GM18873 (cell line): ENCODE results near the gene PARP15.
"Not testable (repeated sequence)": the region's sequence is repeated elsewhere in the genome, so short reads cannot be mapped to it uniquely, and the experiment has no call there.

Experiments used
- ATAC-seq: cut with Tn5 transposase; IDR thresholded peaks from one replicate; pipeline ENCODE4 v1.9.1; 2021; ENCODE audit warnings: mild to moderate bottlenecking, moderate library complexity, moderate number of reproducible peaks; ENCODE audit not compliant: unreplicated experiment, low FRiP score

The PARP15 gene

DNA sequence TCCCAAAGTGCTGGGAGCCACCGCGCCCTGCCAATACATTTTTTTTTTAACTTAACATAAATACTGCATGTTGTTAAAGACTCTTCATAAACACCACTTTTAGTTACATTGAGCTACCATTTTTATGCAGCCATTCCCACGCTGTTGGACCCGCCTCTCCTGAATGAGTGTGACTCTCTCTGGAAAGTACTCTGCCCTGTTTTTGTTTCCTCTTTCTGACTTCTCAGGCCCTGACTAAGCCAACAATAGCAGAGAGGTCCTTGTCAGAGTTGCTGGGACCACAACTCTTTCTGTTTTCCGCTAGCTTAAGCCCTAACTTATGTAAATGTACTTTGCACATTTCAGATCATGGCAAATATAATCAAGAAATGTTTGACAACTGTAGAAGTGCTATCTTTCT is 35.2 kb downstream of the PARP15 start:
- ATAC-seq: no peak

DNA sequence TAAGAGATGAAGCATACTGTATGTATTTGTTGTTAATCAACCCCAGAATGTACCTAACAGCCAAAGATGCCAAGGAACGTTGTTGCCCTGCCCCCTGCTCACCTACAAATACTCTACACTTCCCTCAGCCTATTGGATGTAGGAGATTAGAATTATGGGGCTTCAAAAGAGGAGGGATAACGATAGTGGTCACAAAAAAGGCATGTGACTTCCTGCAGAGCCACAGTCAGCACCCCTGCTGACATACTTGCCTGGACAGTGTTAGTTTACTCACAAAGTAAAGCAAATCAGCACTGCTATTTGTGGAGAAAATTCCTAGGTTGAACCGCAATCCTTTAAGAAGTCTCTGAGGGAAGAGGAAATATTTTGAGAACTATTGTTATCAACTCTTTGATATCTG is 37.9 kb downstream of the PARP15 start:
- ATAC-seq: no peak

DNA sequence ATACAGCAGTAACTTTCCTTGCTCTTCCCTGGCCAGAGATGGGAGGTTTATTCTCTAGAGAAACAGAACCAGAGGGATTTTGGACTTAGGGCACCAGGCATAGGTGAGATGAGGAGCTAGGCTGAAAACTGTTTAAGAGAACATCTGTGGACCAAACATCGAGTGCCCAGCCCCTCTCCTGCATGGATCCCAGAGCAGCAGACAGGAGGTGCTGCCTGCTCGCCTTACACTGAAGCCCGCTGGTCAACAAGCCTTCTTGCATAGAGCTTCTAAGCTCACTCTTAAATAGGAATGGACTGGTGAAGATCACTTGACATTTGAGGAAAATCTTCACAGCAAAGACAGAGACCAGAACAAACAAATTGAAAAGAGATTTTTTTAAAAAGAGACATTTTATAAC is 41.2 kb downstream of the PARP15 start:
- no peak for ATAC-seq

DNA sequence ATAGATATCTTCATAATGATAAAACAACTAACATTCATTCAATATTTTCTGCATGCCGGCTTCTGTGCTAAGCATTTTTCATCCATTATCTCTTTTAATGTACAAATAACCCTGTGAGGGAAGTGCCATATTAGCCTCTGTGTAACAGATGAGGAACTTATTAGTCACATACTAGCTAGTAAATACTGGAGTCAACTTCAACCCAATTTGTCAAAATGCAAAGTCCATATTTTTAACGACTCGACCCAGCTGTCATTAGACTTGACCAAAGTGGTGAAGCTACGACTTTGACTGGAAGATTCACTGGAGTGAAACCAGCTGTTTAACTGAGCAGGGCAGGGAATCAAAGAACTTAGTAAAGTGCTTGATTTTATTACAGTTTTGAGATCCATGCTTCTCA is 41.6 kb downstream of the PARP15 start:
- no peak for ATAC-seq

DNA sequence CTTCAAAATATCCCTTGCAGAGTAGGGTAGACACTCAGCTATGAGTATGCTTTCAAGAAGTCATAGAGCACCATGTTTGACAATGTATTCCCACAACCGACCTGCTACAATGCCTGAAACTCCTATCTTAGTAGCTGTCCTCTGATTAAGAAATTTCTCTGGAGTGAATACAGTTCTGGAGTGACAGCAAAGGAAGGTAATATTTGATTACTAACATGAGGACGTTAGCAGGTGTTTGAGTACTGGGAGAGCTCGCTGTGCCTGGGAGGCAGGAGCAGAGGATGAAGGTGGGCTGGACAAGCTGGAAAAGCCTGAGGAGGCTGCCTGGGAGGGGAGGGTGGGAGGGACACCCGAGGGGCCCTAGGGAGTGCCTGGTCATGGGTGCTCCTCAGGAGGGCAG is 42.9 kb downstream of the PARP15 start:
- ATAC-seq: no peak

DNA sequence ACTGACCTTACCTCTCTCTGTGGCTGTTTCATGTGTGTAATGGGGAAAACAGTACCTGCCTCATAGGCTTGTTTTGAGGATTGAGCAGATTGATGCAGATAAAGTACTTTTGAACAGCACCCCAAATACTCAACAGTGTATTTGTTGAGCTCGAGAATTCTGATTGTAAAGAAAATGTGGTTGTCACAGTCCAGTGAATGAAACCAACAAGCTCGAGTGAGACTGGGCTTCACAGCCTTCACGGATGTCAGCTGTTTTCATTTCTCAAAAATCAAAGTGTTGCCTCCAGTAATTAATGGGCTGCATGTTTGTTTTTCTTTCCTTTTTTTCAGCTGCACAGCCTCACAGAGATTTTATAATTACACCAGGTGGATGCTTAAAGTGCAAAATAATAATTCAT is 43.7 kb downstream of the PARP15 start:
- ATAC-seq: no peak

DNA sequence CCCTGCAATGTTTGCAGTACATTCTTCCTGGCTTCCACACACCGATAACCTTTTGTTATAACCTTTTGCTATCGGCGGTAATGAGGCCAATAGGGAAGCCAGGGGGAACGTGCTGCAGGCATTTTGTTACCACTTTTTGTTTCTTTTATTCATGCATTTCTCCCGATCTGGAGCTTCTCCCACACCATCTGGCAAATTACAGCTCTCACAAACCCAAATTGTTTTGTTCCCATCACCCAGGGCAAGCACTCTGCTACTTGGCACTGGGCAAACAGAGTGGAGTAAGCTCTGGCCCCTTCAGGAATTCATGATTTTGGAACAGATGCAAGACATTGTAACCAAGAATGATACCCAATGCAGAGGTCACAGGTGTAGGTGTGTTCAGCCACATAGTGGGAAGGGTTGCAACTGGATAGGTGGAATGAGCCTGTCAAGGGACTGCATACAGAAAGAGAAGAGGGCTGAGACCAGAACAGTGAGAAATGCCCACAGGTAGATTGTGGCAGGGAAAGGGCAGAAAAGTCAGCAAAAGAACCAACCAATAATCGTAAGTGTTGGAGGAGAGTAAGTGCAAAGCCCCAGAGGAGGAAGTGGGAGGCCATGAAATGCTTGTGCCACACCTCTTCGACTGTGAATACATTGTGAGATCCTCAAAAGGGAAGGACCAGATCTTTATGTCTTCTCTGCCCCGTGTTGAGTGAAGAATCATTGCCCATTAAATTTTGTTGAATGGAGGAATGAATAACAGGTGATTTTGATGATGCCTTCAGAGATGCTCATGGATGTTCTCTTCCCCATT is 45.8 kb downstream of the PARP15 start:
- no peak for ATAC-seq

DNA sequence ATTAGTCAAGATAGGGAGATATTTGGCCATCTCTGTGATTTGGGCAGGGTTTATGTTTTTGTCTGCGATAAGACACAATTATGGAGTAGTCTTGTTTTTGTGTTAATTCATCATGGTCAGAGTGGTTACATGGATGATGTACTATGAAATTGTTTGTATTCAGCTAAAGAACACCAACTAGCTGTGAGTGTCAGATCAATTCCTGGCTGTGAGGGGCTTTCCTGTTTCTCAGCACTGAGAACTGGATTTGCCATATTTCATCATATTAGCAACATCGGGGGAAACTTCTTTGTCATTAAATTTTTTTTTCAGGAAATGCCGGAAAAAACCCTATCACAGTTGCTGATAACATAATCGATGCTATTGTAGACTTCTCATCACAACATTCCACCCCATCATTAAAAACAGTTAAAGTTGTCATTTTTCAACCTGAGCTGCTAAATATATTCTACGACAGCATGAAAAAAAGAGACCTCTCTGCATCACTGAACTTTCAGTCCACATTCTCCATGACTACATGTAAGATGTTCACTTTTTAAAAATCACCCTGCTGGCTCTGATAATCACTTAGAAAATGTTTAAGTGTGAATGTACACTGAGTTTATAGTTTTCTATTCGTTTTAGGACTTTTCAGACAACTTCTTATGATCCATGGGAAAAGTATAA is 49.2 kb downstream of the PARP15 start:
- ATAC-seq: no peak

DNA sequence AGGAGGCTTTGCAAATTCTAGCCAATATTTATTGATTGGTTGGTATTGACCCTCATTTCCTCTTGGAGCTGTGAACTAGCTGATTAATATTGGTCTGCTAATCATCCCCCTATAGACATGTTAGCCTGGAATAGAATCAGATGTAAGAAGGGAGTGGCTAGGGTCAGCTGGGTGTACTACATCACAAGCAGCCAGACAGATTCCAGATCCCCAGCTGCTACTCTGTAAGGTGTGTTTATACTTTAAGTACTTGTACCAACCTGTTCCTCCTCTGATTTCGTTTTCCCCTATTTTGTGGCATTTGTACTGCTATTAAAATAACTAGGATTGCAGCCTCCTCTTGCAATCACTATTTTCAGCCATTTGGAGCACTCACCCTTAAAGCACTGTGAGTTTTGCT is 49.9 kb downstream of the PARP15 start:
- ATAC-seq: no peak

DNA sequence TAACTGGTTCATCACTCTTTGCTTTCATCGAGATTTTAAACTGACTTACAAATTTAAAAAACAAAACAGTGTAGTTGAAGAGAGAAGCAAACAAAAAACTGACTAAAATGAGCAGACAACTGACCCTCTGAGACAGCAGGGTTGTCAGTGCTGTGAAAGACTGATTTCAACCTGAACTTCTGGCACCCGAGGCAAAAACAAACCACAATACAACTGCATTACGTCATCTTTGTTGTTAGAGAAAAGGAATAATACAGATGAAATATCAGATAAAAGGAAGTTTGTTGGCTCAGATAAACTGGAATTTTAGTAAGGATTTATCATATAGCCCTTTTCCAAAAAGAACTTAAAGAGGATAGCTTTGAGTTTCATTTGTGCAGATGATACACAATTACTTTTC is 51.1 kb downstream of the PARP15 start:
- ATAC-seq: no peak

DNA sequence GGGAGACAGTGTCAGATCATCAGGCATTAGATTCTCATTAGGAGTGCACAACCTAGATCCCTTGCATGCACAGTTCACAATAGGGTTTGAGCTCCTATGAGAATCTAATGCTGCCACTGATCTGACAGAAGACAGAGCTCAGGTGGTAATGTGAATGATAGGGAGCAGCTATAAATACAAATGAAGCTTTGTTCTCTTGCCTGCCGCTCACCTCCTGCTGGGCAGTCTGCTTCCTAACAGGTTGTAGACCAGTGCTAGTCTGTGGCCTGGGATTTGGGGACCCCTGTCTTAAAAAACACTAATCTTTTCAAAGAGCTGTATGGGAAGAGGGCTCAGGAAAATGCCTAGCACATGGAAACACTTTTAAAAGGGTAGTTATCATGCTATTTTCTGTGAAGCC is 52.3 kb downstream of the PARP15 start:
- ATAC-seq: no peak

DNA sequence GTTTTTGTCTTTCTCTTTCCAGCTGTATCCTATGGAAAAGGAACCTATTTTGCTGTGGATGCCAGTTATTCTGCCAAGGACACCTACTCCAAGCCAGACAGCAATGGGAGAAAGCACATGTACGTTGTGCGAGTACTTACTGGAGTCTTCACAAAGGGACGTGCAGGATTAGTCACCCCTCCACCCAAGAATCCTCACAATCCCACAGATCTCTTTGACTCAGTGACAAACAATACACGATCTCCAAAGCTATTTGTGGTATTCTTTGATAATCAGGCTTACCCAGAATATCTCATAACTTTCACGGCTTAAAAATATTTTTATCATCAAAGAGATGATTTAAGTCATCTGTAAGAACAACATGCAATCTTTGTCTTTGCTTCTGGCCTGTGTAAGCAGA is 58.3 kb downstream of the PARP15 start:
- ATAC-seq: no peak

DNA sequence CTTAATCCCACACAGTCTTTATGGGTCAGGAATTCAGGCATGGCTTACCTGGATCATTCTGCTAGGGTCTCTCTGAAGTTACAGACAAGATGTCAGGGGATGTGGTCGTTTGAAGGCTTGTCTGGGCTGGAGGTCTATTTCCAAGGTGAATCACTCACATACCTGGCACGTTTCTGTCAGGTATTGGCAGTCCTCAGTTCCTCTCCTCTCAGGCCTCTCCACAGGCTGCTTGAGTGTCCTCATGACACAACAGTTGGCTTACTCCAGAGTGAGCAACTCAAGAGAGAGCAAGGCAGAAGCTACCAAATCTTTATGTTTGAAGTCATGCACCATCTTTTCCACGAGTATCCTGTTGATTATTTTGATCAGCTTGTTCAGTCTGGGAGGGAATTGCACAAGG is 59.2 kb downstream of the PARP15 start:
- no peak for ATAC-seq

DNA sequence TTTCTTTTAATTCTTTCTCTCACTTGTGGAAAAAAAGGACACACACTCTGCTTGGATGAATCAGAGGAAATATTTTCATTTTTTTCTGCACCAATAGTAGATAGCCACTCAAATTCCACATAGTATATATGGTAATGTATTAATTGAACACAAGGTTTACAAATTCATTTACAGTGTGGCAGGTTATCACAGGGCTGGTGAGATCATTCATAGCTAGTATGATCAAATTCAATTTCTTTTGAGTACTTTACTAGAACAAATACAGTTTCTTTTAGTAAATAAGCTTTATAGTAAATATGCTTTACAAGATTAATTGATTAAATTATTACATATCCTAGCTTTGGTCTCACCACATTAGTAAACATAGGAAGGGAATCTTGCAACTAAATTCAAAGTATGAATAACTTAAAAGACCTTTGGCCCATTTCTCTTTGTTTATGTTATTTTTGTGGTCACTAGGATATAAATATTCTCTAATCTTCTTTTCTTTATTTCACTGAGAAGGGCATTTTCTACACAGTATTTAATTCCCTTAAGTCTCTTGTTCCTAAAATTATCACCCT is 63.1 kb downstream of the PARP15 start:
- no peak for ATAC-seq

DNA sequence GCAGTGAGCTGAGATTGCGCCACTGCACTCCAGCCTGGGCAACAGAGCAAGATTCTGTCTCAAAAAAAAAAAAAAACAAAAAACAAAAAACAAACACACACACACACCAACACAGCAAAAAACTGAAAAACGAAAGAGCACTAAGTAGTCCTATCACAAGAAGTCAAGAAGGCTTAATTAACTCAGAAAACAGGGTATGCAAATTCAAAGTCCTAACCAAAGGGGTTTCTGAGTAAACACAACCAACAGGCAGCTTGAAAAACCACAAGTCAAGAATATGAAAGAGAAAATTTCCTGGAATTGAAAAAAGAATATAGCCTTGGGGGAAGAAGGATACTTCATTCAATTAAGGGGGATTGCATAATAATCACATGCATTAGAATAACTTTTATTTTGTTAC is 65.5 kb downstream of the PARP15 start:
- peak; percentile 80 for ATAC-seq

DNA sequence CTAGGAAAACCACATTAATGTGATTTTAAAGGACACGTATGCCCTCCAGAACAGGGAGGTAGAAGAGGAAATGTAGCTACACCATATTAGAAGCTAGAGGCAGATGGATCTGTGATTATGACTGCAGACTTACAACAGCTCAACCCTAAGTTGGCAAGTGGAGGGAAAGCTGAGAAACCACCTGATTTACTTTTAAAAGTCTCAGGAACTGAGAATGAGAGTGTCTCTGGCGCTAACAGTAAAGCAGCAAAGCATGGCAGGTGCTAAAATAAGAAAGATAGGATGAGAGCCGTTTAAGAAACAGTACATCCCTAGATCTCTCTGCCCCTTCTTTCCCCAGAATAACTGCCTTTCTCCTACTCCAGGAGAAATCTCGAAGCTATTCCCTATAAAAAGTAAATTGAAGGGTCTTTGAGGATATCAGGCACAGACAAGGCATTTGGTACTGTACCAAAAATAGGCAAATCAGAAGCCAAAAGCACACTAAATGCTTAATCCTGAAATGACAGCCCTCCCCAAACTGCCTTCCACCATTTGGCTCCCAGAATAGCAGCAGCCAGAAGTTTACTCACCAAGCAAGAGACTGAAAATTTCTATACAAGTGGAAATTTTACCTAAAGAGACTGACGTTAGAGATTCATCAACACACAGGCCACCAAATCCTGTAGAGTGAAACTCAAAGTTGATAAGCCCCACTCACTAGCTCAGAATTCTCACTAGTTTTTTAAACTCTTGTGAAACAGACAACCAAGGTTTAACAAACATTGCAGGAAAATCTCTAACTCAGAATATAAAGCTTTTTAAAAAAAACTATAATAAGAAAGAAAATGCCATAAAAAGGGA is 68.9 kb downstream of the PARP15 start:
- ATAC-seq: no peak

DNA sequence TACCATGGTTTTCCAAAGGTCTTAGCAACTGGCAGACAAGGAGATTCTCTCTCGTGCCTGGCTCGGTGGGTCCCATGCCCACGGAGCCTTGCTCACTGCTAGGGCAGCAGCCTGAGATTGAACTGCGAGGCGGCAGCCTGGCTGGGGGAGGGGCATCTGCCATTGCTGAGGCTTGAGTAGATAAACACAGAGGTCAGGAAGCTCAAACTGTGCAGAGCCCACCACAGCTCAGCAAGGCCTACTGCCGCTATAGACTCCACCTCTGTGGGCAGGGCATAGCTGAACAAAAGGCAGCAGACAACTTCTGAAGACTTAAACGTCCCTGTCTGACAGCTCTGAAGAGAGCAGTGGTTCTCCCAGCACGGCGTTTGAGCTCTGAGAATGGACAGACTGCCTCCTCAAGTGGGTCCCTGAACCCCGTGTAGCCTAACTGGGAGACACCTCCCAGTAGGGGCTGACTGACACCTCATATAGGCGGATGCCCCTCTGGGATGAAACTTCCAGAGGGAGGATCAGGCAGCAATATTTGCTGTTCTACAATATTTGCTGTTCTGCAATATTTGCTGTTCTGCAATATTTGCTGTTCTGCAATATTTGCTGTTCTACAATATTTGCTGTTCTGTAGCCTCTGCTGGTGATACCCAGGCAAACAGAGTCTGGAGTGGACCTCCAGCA is 73.9 kb downstream of the PARP15 start:
- not testable (repeated sequence) for ATAC-seq

DNA sequence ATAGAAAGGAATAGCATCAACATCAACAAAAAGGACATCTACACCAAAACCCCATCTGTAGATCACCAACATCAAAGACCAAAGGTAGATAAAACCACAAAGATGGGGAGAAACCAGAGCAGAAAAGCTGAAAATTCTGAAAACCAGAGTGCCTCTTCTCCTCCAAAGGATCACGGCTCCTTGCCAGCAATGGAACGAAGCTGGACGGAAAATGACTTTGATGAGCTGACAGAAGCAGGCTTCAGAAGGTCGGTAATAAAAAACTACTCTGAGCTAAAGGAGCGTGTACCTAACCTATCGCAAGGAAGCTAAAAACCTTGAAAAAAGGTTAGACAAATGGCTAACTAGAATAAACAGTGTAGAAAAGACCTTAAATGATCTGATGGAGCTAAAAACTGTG is 74.5 kb downstream of the PARP15 start:
- ATAC-seq: not testable (repeated sequence)

DNA sequence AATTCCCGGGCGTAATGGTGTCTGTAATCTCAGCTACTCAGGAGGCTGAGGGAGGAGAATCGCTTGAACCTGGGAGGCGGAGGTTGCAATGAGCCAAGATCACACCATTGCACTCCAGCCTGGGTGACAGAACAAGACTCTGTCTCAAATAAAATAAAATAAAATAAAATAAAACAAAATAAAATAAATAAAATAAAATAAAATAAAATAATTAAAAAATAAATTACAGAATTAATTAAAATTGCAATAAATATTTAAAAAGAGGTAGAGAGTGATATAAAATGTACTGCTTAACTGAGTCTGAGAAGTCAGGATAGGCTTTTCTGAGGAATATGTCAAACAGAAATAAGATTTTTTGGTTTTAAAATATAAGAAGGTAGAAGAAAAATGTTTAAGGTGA is 80.9 kb downstream of the PARP15 start:
- ATAC-seq: not testable (repeated sequence)

DNA sequence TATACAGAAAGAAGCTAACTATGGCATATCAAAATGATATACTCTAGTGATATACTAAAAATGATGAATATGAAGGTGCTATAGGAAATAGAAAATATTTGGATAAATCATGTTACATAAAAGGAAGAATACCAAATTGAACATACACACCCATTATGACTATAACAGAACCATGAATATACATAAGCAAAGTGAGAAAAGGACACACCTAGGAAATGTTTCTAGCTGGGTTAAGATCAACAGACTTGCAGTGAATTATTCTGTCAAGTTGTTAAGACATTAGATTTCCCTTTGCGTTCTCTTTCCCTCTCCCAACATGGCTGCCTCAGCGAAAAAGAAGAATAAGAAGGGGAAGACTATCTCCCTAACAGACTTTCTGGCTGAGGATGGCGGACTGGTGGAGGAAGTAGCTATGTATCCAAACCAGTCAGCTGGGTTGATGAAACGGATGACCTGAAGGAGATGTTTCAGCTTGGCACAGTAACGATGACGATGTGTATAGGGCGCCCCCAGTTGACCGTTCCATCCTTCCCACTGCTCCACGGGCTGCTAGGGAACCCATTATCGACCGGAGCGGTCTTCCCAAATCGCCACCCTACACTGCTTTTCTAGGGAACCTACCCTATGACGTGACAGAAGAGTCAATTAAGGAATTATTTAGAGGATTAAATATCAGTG is 83.0 kb downstream of the PARP15 start:
- ATAC-seq: no peak
